GM21515 (cell line): ENCODE results near the gene ADD3.
"Not testable (repeated sequence)": the region's sequence is repeated elsewhere in the genome, so short reads cannot be mapped to it uniquely, and the experiment has no call there.

Source experiments
- ATAC-seq: cut with Tn5 transposase; IDR thresholded peaks from one replicate; pipeline ENCODE4 v1.9.1; 2021; ENCODE audit not compliant: unreplicated experiment

Gene ADD3

GRCh38 chr10:109975244-109976190, 32.3 kb upstream of the ADD3 start:
- no peak for ATAC-seq

GRCh38 chr10:109976681-109977080, 31.1 kb upstream of the ADD3 start:
- no peak for ATAC-seq

- no peak for ATAC-seq
Measured at GRCh38 chr10:109977382-109977806, 30.4 kb upstream of the ADD3 start.

GRCh38 chr10:109978481-109978880, 29.3 kb upstream of the ADD3 start:
- no peak for ATAC-seq

DNA sequence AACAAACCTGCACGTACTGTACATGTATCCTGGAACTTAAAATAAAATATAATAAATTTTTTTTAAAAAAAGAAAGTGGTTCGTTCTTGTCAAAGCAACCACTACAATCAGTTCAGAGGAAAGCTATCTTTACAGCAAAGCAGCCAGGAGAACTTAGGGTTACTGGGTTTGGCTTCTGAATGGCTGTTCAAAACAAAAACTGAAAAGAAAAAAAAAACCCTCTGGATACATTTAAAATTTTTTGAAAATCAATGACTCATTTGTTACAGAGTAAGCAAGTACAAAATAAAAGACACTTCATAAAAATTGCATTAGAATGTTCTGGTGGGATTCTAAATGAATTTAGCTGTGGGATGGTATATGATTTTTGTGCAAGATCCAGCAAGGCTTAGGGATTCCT, 28.6 kb upstream of the ADD3 start:
- ATAC-seq = no peak

DNA sequence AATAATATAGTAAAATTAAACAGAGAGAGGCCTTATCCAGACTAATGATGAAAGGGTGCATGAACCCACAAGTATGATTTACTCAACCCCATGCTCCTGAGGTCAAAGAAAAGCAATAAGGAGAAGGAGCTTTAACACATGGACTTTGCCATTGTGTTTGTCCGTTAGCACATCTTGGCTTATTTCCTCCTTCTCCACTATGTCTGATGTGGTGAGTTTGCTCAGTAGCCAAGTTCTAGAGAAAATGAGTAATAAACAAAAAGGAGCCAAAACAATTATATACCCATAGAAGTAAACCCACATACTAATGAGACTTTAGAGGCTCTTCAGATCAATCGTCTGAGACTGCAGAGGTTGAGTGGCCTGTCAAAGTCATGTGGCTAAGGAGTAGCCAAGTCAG, 26.1 kb upstream of the ADD3 start:
- no peak for ATAC-seq

GRCh38 chr10:109982123-109982522, 25.7 kb upstream of the ADD3 start:
- no peak for ATAC-seq

DNA sequence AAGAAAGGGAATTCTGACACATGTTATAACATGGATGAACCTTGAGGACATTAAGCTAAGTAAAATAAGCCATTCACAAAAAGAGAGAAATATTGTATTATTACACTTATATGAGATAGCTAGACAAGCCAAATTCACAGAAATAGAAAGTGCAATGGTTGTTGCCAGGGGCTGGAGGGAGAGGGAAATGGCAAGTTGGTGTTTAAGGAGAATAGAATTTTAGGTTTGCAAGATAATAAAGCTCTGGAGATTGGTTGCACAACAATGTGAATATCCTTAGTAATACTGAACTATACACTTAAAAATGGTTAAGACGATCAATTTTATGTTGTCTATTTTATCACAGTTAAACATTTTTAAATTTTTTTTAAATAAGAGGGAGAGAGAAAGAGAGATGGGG, 25.0 kb upstream of the ADD3 start:
- no peak for ATAC-seq

GRCh38 chr10:109984013-109984412, 23.8 kb upstream of the ADD3 start:
- no peak for ATAC-seq

DNA sequence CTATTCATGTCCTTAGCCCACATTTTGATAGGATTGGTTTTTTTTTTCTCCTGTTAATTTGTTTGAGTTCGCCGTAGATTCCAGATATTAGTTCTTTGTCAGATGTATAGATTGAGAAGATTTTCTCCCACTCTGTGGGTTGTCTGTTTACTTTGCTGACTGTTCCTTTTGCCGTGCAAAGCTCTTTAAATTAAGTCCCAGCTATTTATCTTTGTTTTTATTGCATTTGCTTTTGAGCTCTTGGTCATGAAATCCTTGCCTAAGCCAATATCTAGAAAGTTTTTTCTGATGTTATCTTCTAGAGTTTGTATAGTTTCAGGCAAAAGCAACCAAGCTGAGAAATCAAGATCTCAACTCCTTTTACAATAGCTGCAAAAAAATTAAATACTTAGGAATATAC, 22.0 kb upstream of the ADD3 start:
- ATAC-seq = not testable (repeated sequence)

DNA sequence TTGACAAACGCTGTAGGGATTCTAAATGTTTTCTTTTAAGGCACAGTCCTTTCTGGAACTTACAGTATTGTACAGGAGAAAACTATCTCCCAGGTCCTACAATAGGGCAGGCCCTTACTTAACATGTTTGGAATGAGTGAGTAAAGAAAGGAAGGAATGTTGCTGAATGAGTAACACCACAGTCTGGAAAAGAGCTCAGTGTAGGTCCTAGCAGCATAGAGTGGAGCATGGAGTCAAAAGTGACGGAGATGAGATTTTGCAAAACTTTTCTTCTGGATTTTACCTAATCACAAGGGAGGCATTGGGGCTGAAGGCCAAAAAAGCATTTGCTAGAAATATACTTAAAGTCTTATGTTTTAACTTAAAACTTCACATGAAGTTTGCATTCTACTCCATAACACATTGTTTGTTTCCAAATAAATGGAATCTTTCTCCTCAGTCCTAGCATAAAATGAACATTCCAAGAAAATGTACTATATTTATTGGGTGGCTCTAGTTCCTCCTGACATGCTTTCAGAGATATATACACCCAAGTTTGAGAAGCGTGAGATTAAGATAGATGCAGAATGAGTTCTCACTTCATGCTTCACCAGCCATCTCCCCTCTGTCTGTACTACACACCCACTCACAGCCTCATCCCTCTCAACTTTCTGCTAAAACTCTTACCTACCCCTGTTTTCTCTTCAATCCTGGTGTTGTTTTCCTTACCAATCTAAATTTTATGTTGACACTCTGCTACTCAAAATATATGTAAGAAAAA, 20.2 kb upstream of the ADD3 start:
- ATAC-seq = no peak

GRCh38 chr10:109988212-109988596, 19.6 kb upstream of the ADD3 start:
- no peak for ATAC-seq

GRCh38 chr10:109991266-109991855, 16.4 kb upstream of the ADD3 start:
- no peak for ATAC-seq

GRCh38 chr10:109992485-109992884, 15.3 kb upstream of the ADD3 start:
- ATAC-seq = no peak

GRCh38 chr10:109993551-109994330, 14.0 kb upstream of the ADD3 start:
- ATAC-seq = no peak

GRCh38 chr10:109994711-109995577, 12.8 kb upstream of the ADD3 start:
- ATAC-seq = no peak

DNA sequence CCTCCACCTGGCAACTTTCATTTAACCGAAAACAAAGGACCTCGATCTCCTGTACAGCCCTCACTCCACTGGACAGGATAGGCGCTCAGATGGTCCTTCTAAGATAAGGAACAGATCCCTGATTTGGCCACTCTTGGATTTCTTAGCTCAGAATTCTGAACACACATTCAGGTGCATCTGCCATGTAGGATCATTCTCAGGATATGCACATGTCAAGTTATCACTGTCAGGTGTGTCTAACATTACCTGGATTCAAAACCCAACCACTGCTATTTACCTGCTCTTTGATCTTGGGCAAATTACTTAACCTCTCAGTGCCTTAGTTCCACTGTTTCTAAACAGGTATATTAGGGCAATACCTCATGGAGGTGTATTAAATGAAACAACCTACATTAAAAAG, 12.2 kb upstream of the ADD3 start:
- no peak for ATAC-seq

GRCh38 chr10:109996225-109996624, 11.6 kb upstream of the ADD3 start:
- ATAC-seq = peak; percentile 80

DNA sequence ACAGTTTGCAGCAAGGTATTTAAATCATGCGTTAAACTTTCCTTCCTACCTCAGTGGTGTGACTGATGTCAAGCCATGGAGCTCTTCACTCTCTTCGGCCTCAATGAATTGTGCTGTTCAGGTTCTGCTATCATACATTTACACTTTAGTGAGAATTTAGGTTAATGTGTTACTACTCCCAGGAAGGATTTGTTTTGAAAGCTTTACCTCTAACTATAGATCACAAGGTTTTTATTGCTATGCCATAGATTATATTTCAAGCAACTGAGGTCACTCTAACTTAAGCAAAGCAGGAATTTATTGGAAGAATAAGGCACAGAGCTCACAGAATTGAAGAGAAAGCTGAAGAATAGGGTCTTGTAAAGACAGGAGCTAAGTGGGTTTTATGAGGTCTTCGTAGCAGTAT, 11.0 kb upstream of the ADD3 start:
- ATAC-seq = peak; percentile 24

- ATAC-seq = no peak
Measured at GRCh38 chr10:109997233-109997632, 10.6 kb upstream of the ADD3 start.
